ENCODE results near the gene SIRT5.

The SIRT5 gene

GRCh38 chr6:13574571-13575376 is at the start of gene SIRT5 (continued):
- TF ChIP-seq ZSCAN4 (tag by site-specific recombination; IDR thresholded peaks at IDR 0.05) (no peak; the same call in 1 of the 2 replicates), ZNF692 (tag by site-specific recombination; IDR thresholded peaks at IDR 0.05) (peak; percentile 34), ZFP3 (tag by site-specific recombination; IDR thresholded peaks at IDR 0.05; ENCODE audit: low read depth) (no peak), FEZF1 (tag by site-specific recombination; IDR thresholded peaks at IDR 0.05) (no peak), ZNF248 (tag by site-specific recombination; IDR thresholded peaks at IDR 0.05) (no peak), GLI4 (tag by site-specific recombination; IDR thresholded peaks at IDR 0.05) (0 out of 2 replicates have a peak, but pooled peaks have one; percentile 31), KLF16 (tag by site-specific recombination; IDR thresholded peaks at IDR 0.05) (peak; percentile 43; the same call in 1 of the 2 replicates), SP3 (tag by site-specific recombination; IDR thresholded peaks at IDR 0.05) (peak; percentile 89), YY2 (tag by site-specific recombination; IDR thresholded peaks at IDR 0.05) (no peak), PRDM10 (tag by site-specific recombination; IDR thresholded peaks at IDR 0.05) (peak; percentile 83), REST (tag by site-specific recombination; IDR thresholded peaks at IDR 0.05) (no peak), ZNF830 (tag by site-specific recombination; IDR thresholded peaks at IDR 0.05; ENCODE audit: low read depth) (no peak), ZNF423 (tag by site-specific recombination; IDR thresholded peaks at IDR 0.05) (peak; percentile 90), ZXDB (tag by site-specific recombination; IDR thresholded peaks at IDR 0.05) (peak; percentile 77), ZNF707 (tag by site-specific recombination; IDR thresholded peaks at IDR 0.05) (no peak), ZNF677 (tag by site-specific recombination; IDR thresholded peaks at IDR 0.05) (no peak), ZNF645 (tag by site-specific recombination; IDR thresholded peaks at IDR 0.05) (no peak), ZNF530 (tag by site-specific recombination; IDR thresholded peaks at IDR 0.05; ENCODE audit: low read depth) (no peak), ZBTB11 (tag by site-specific recombination; conservative IDR thresholded peaks at IDR 0.05; ENCODE audit: low read depth) (peak; percentile 69), ZNF2 (tag by site-specific recombination; IDR thresholded peaks at IDR 0.05) (peak; percentile 89), ZNF449 (tag by site-specific recombination; IDR thresholded peaks at IDR 0.05) (no peak), ZNF621 (tag by site-specific recombination; IDR thresholded peaks at IDR 0.05) (no peak), PRDM1 (tag by site-specific recombination; IDR thresholded peaks at IDR 0.05) (0 out of 2 replicates have a peak, but pooled peaks have one; percentile 27)

Data from HEK293 (cell line).